Cardiac muscle cell (in vitro differentiated cells and primary cell): ENCODE data around the gene ADAMTSL2. TPM values are rescaled to one million over a fixed set of nuclear protein-coding genes. Genes with fewer than 3 reads are reported as not detected.

ENCODE experiments used
- DNase-seq, 2 donors: peaks; one replicate each; pipeline versions ENCODE4 v3.0.0 to v3.0.0-alpha.2; 2010 to 2017; ENCODE audit warnings: low read depth in 1 of 2, low spot score in 1 of 2
- H3K27ac ChIP-seq: fragments of 200-600 bp; sonication (generic); 2 replicates; pipeline ENCODE4 v1.5.1; 2016
- H3K27me3 ChIP-seq: fragments of 200-600 bp; sonication (generic); 2 replicates; pipeline ENCODE4 v1.6.0; 2016; ENCODE audit warnings: control low read depth
- H3K36me3 ChIP-seq: fragments of 200-600 bp; sonication (generic); 2 replicates; pipeline ENCODE4 v1.5.1; 2016; ENCODE audit warnings: control low read depth
- H3K4me1 ChIP-seq: fragments of 200-600 bp; sonication (generic); 2 replicates; pipeline ENCODE4 v1.8.1; 2017; ENCODE audit warnings: low read depth, mild to moderate bottlenecking, mixed run types
- H3K4me3 ChIP-seq: fragments of 200-600 bp; sonication (generic); 2 replicates; pipeline ENCODE4 v1.5.1; 2016; ENCODE audit warnings: mild to moderate bottlenecking
- H3K9me3 ChIP-seq: fragments of 200-600 bp; sonication (generic); 2 replicates; pipeline ENCODE4 v1.5.1; 2017; ENCODE audit warnings: low read depth, mild to moderate bottlenecking, control low read depth
- polyA plus RNA-seq: library from polyadenylated mRNA; unstranded; fragments of >200 nt; fragmentation: Nextera tagmentation; extraction: Ambion mirVana; gene quantifications from 2 replicates; pipeline ENCODE4 v1.2.1, GENCODE V29; 2016
- total RNA-seq: library from RNA; depleted of rRNA; stranded (reverse); fragments of >200 nt; gene quantifications from 2 replicates; pipeline ENCODE4 v1.2.3, GENCODE V29; 2016
- TF ChIP-seq, protein P1 (sequence below): IDR thresholded peaks from 2 replicates; pipeline ENCODE4 v1.5.1; 2012; ENCODE audit warnings: low read depth, mild to moderate bottlenecking, low read length

ADAMTSL2 gene
- total and polyA plus RNA-seq, 2 experiments from 2014 or later: 18.4 to 27.2 TPM

DNA sequence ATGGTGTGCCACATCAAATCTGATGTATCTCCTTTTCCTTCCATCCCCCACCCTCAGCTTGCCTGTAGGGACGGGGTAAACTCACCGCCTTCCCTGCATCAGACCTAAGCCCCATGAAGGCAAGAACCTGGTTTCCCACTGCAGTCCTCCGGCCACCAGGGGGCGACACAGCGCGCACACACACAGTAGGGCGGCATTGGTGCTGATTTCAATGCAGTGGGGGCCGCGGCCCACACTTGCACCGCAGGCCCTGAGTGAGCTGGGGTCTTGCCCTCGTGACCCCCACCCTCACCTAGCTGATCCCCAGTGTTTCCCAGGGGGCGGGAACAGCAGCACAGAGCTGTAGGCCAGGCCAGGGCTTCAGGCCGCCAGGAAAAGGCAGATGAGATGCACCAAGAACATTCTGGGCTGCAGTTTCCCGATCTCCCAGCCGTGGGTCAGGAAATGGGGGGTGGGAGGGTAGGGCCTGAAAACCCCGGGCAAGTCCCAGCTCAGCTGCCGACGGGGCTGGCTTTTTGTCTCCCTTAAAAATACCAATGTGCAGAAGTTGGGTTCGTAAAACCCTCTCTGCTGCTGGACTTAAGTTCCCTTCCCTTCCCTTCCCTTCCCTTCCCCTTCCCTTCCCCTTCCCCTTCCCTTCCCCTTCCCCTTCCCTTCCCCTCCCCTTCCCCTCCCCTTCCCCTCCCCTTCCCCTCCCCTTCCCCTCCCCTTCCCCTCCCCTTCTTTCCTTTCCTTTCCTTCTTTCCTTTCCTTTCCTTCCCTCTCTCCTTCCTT is 55.1 kb downstream of the ADAMTSL2 start:
- no peak for DNase-seq
- Histone ChIP-seq H3K4me3 (no peak overlapping the region), H3K9me3 (no peaks in the 10 kb centered on the region), H3K36me3 (no peaks in the 10 kb centered on the region), H3K4me1 (peaks cover 16% of the 10 kb centered on the region), H3K27ac (no peak overlapping the region), H3K27me3 (no peaks in the 10 kb centered on the region)
- TF ChIP-seq, protein P1, sequence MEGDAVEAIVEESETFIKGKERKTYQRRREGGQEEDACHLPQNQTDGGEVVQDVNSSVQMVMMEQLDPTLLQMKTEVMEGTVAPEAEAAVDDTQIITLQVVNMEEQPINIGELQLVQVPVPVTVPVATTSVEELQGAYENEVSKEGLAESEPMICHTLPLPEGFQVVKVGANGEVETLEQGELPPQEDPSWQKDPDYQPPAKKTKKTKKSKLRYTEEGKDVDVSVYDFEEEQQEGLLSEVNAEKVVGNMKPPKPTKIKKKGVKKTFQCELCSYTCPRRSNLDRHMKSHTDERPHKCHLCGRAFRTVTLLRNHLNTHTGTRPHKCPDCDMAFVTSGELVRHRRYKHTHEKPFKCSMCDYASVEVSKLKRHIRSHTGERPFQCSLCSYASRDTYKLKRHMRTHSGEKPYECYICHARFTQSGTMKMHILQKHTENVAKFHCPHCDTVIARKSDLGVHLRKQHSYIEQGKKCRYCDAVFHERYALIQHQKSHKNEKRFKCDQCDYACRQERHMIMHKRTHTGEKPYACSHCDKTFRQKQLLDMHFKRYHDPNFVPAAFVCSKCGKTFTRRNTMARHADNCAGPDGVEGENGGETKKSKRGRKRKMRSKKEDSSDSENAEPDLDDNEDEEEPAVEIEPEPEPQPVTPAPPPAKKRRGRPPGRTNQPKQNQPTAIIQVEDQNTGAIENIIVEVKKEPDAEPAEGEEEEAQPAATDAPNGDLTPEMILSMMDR: peak; percentile 52

DNA sequence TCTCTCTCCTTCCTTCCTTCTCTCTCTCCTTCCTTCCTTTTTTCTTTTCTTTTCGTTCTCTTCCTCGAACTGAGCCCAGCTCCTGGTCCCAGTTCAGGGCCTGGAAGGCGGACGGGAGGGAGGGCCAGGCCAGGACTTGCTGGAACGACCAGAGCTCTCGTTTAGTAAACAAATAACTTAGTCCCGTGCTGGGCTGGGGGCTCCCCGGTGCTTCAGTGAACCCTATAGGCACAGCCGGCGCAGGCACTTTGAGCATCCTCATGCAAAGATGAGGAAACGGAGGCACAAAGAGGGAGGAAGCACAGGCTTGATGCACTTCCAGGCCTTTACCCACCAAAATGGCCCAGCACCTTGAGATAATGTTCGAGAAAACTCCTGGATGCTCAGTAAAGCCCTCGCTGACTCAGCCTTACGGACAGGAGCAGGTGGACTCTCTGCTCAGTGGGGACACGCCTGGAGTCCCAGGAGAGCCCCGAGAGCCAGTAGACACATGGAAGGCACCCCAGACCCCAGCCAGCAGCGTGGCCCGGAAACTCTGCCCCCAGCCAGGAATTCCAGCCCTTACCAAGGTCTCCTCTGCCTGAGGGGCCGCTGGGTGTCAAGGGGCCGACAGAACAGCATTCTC is 55.8 kb downstream of the ADAMTSL2 start:
- TF ChIP-seq, protein P1: no peak
- H3K27me3 ChIP-seq: no peaks in the 10 kb centered on the region

DNA sequence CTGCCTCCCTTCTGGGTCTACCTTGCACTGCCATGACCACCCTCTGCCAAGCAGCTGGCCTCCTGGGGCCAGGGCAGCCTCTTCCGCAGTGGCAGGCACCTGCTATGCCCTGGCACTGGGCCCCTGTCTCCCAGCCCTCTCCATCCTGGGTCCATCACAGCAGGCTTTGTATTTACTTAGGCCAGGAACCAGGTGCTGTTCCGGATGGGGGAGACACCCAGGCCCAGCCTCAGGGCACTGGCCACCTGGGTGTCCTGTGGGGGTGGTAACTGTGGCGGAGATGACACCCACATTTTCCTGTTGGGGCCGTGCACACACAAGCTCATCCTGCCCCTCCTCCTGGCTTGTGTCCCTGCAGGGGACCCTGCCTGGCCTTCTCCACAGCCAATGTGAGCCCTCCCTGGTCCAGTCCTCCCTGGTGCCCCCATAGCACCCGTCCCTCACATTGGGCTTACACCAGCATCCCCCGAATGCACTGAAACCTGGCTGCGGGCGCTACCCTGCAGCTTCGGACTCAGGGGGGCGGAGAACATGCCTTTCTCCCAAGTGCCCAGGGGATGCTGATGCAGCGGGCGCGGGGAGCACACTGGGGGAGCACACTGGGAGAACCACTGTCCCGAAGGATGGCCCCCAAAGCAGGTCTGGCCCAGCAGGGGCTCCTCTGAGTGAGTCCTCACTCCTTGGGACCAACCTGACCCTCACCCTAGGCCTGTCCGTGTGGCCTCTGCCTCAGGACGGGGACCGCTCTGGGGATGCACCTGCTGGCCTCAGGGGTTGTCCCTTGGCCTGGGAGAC is 56.8 kb downstream of the ADAMTSL2 start:
- Histone ChIP-seq H3K36me3 (no peaks in the 10 kb centered on the region), H3K9me3 (no peaks in the 10 kb centered on the region), H3K4me1 (no peaks in the 10 kb centered on the region), H3K4me3 (no peak overlapping the region), H3K27me3 (no peaks in the 10 kb centered on the region), H3K27ac (no peak overlapping the region)
- DNase-seq: no peak
- TF ChIP-seq, protein P1: no peak

More for the DNA sequence above, 55.8 kb downstream of the ADAMTSL2 start:
- H3K27ac ChIP-seq: no peak overlapping the region
- no peak overlapping the region for H3K4me3 ChIP-seq
- no peak for DNase-seq
- peaks cover 9% of the 10 kb centered on the region for H3K4me1 ChIP-seq
- no peaks in the 10 kb centered on the region for H3K9me3 ChIP-seq
- no peaks in the 10 kb centered on the region for H3K36me3 ChIP-seq

DNA sequence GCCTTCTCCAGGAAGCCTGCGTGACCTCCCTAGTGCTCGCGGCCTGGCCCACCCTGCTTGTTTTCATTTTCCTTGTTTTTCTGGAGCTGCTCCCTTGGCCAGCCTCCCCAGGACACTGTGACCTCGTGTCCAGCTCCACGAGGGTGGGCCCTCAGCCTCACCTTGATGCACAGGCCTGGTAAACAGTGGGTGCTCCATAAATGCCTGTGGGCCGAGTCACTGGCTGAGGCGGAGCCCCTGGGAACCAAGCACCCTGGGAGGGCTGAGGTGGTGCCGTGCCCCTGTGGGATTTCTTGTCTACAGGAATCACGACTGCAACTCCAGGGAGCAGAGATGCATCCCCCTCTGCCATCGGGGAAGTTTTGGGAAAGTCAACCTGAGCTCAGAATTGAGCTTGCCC is 57.5 kb downstream of the ADAMTSL2 start:
- Histone ChIP-seq H3K27me3 (no peaks in the 10 kb centered on the region), H3K4me3 (no peak overlapping the region), H3K36me3 (no peaks in the 10 kb centered on the region), H3K9me3 (no peaks in the 10 kb centered on the region), H3K27ac (no peak overlapping the region), H3K4me1 (no peaks in the 10 kb centered on the region)
- no peak for DNase-seq
- TF ChIP-seq, protein P1: no peak

DNA sequence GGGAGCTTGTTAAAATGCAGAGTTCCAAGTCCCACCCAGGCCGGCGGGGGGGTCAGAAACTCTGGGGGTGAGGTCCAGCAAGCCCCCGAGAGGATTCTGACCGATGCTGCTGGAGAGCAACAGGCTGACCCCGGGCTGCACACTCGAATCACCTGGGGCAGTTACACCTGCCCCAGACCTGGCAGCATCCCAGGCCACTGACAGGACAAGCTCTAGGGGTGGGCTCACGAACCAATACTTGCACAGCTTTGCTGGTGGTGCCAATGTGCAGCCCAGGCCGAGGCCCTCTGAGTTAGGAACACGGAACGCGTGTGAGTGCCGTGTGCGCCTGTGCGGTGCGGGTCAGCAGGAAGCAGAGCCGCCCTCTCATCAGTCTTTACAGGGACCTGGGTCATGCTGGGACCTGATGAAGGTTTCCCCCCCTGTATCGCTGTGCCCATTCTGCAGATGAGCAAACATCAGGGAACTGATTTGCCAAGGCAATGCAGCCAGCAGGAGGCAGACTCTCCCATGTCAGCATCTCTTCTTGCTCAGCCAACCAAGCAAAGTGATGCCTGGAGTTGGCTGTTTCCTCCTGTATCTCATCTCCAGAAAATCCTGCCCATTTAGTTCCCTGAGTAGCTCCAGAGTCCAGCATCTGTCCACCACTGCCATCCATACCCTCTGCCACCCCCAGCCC is 58.4 kb downstream of the ADAMTSL2 start:
- H3K36me3 ChIP-seq: no peaks in the 10 kb centered on the region
- peak in 1 of 2 donors; percentile 27 for DNase-seq
- H3K4me3 ChIP-seq: no peak overlapping the region
- no peaks in the 10 kb centered on the region for H3K27me3 ChIP-seq
- no peak overlapping the region for H3K27ac ChIP-seq
- H3K4me1 ChIP-seq: no peaks in the 10 kb centered on the region
- TF ChIP-seq, protein P1: peak; percentile 33
- H3K9me3 ChIP-seq: no peaks in the 10 kb centered on the region
